ENCODE data around the gene SHISA6.

Gene SHISA6

DNA sequence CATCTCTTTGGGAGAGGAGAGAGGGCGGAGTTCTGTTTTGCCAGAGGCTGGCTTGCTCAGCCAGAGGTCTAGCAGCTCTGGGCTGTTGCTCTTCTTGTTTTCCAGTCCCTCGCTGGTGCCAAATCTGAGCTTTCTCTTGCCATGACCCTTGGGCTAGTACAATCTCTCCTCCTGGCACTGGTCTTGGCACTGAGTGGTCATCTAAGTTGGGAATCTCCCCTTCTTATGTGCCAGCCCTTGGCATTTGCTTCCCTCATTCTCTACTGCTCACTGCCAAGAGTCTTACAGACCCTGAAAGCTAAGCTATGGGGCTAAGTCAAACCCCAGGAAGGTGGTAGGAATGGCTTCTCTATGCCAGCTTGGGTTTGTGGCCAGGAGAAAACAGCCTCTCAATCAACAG is 148.6 kb downstream of the SHISA6 start:
- H2AK5ac ChIP-seq (ENCODE audit: low read length): no peak overlapping the region
- H3K4ac ChIP-seq (ENCODE audit: low read depth, low read length): no peak overlapping the region
- no CpG with 5 or more reads among the region's 2 CpGs for WGBS (ENCODE audit: extremely low coverage, insufficient coverage, low lambda C conversion rate)

DNA sequence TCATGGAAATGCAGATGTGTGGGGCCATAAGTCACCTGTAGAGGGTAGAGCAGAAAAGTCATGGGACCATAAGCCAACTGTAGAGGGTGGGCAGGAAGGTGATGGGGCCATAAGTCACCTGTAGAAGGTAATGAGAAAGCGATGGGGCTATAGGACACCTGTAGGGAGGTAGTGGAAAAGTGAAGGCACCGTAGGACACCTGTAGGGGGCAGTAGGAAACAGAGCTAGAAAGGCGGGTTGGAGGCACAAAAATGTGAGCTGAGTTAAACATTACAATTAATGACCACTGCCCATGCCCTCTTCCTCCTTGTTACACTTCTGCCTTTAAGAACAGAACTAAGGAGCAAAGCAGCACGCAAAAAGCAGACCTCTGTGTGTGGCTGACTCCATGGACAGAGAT is 150.1 kb downstream of the SHISA6 start:
- Histone ChIP-seq H2BK5ac (ENCODE audit: low read length) (no peak overlapping the region), H4K8ac (ENCODE audit: low read depth, low read length) (no peak overlapping the region), H2AK5ac (ENCODE audit: low read length) (no peak overlapping the region), H2BK15ac (replicated peaks; ENCODE audit: low read depth) (no peak overlapping the region), H3K18ac (ENCODE audit: low read length) (no peak overlapping the region), H4K5ac (ENCODE audit: low read length) (no peak overlapping the region), H3K4me2 (ENCODE audit: low read length) (no peak overlapping the region), H3K27ac (ENCODE audit: low read depth, low read length) (no peak overlapping the region), H3K79me2 (ENCODE audit: control insufficient read depth, insufficient read depth, low read length) (no peaks in the 10 kb centered on the region), H3K4me3 (ENCODE audit: low read length) (no peak overlapping the region), H3K4me1 (ENCODE audit: control insufficient read depth, low read depth, low read length) (no peaks in the 10 kb centered on the region), H3K4ac (ENCODE audit: low read depth, low read length) (no peak overlapping the region), H3K9ac (ENCODE audit: low read length) (no peak overlapping the region), H3K79me1 (ENCODE audit: low read length) (no peaks in the 10 kb centered on the region), H3K36me3 (ENCODE audit: control insufficient read depth, insufficient read depth, low read length) (no peaks in the 10 kb centered on the region), H3K23ac (ENCODE audit: low read length) (no peak overlapping the region), H2BK120ac (ENCODE audit: low read depth, low read length) (no peak overlapping the region), H3K27me3 (ENCODE audit: insufficient read depth, low read length, poor library complexity) (no peaks in the 10 kb centered on the region), H3K56ac (ENCODE audit: low read length) (no peak overlapping the region)
- peak; percentile 50 for DNase-seq
- no CpG with 5 or more reads among the region's 4 CpGs for WGBS (ENCODE audit: extremely low coverage, insufficient coverage, low lambda C conversion rate)

More for the DNA sequence above, 148.6 kb downstream of the SHISA6 start:
- Histone ChIP-seq H3K27ac (ENCODE audit: low read depth, low read length) (no peak overlapping the region), H3K18ac (ENCODE audit: low read length) (no peak overlapping the region), H2BK15ac (replicated peaks; ENCODE audit: low read depth) (no peak overlapping the region), H3K9ac (ENCODE audit: low read length) (no peak overlapping the region), H3K4me1 (ENCODE audit: control insufficient read depth, low read depth, low read length) (no peaks in the 10 kb centered on the region), H3K23ac (ENCODE audit: low read length) (no peak overlapping the region), H3K36me3 (ENCODE audit: control insufficient read depth, insufficient read depth, low read length) (no peaks in the 10 kb centered on the region), H4K8ac (ENCODE audit: low read depth, low read length) (no peak overlapping the region), H2BK5ac (ENCODE audit: low read length) (no peak overlapping the region), H3K27me3 (ENCODE audit: insufficient read depth, low read length, poor library complexity) (no peaks in the 10 kb centered on the region), H2BK120ac (ENCODE audit: low read depth, low read length) (no peak overlapping the region), H4K5ac (ENCODE audit: low read length) (no peak overlapping the region), H3K79me2 (ENCODE audit: control insufficient read depth, insufficient read depth, low read length) (no peaks in the 10 kb centered on the region), H3K4me3 (ENCODE audit: low read length) (no peak overlapping the region), H3K56ac (ENCODE audit: low read length) (no peak overlapping the region), H3K79me1 (ENCODE audit: low read length) (no peaks in the 10 kb centered on the region), H3K4me2 (ENCODE audit: low read length) (no peak overlapping the region)
- no peak for DNase-seq

GRCh38 chr17:11404431-11405276 is 163.6 kb downstream of the SHISA6 start:
- Histone ChIP-seq H3K36me3 (ENCODE audit: control insufficient read depth, insufficient read depth, low read length) (no peaks in the 10 kb centered on the region), H3K9ac (ENCODE audit: low read length) (no peak overlapping the region), H3K56ac (ENCODE audit: low read length) (no peak overlapping the region), H3K18ac (ENCODE audit: low read length) (no peak overlapping the region), H3K27ac (ENCODE audit: low read depth, low read length) (no peak overlapping the region), H3K4ac (ENCODE audit: low read depth, low read length) (no peak overlapping the region), H3K79me1 (ENCODE audit: low read length) (no peaks in the 10 kb centered on the region), H4K5ac (ENCODE audit: low read length) (no peak overlapping the region), H2BK120ac (ENCODE audit: low read depth, low read length) (no peak overlapping the region), H3K4me2 (ENCODE audit: low read length) (no peak overlapping the region), H3K79me2 (ENCODE audit: control insufficient read depth, insufficient read depth, low read length) (no peaks in the 10 kb centered on the region), H3K23ac (ENCODE audit: low read length) (no peak overlapping the region), H4K8ac (ENCODE audit: low read depth, low read length) (no peak overlapping the region), H2BK5ac (ENCODE audit: low read length) (no peak overlapping the region), H3K27me3 (ENCODE audit: insufficient read depth, low read length, poor library complexity) (no peaks in the 10 kb centered on the region), H3K4me3 (ENCODE audit: low read length) (no peak overlapping the region), H2BK15ac (replicated peaks; ENCODE audit: low read depth) (no peak overlapping the region), H2AK5ac (ENCODE audit: low read length) (no peak overlapping the region), H3K4me1 (ENCODE audit: control insufficient read depth, low read depth, low read length) (no peaks in the 10 kb centered on the region)
- DNase-seq: no peak
- no CpG with 5 or more reads among the region's 8 CpGs for WGBS (ENCODE audit: extremely low coverage, insufficient coverage, low lambda C conversion rate)

DNA sequence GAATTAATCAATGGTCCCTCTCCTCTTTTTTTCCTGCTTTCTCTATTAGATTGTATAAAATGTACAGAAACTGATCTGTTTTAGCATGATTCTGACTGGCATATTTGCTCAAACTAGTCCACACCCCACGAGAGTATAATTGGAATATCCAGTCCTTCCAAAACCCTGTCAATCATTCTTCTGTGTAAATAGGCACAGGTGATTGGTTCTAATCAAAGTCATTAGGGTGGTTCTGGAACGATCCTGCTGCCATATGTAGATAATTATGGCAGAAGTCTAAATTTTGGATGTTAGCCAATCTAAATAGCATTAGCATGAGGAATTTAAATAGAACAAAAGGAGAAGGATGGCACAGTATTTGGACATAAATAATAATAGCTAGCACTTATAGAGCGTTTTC is 165.7 kb downstream of the SHISA6 start:
- no peak overlapping the region for H3K23ac ChIP-seq (ENCODE audit: low read length)
- no CpG with 5 or more reads among the region's 3 CpGs for WGBS (ENCODE audit: extremely low coverage, insufficient coverage, low lambda C conversion rate)
- no peaks in the 10 kb centered on the region for H3K79me2 ChIP-seq (ENCODE audit: control insufficient read depth, insufficient read depth, low read length)
- no peak overlapping the region for H2BK15ac ChIP-seq (replicated peaks; ENCODE audit: low read depth)
- H3K36me3 ChIP-seq (ENCODE audit: control insufficient read depth, insufficient read depth, low read length): no peaks in the 10 kb centered on the region
- H3K79me1 ChIP-seq (ENCODE audit: low read length): no peaks in the 10 kb centered on the region
- H3K9ac ChIP-seq (ENCODE audit: low read length): no peak overlapping the region
- H4K5ac ChIP-seq (ENCODE audit: low read length): no peak overlapping the region
- H3K4ac ChIP-seq (ENCODE audit: low read depth, low read length): no peak overlapping the region
- H2AK5ac ChIP-seq (ENCODE audit: low read length): no peak overlapping the region
- H2BK5ac ChIP-seq (ENCODE audit: low read length): no peak overlapping the region
- H3K4me3 ChIP-seq (ENCODE audit: low read length): no peak overlapping the region
- H3K56ac ChIP-seq (ENCODE audit: low read length): no peak overlapping the region
- H2BK120ac ChIP-seq (ENCODE audit: low read depth, low read length): no peak overlapping the region
- H3K27me3 ChIP-seq (ENCODE audit: insufficient read depth, low read length, poor library complexity): no peaks in the 10 kb centered on the region
- no peak overlapping the region for H3K27ac ChIP-seq (ENCODE audit: low read depth, low read length)
- no peak overlapping the region for H3K18ac ChIP-seq (ENCODE audit: low read length)
- H3K4me2 ChIP-seq (ENCODE audit: low read length): no peak overlapping the region
- no peaks in the 10 kb centered on the region for H3K4me1 ChIP-seq (ENCODE audit: control insufficient read depth, low read depth, low read length)
- H4K8ac ChIP-seq (ENCODE audit: low read depth, low read length): no peak overlapping the region
- DNase-seq: no peak

GRCh38 chr17:11412654-11413053 is 171.6 kb downstream of the SHISA6 start:
- H3K4me1 ChIP-seq (ENCODE audit: control insufficient read depth, low read depth, low read length): no peaks in the 10 kb centered on the region

DNA sequence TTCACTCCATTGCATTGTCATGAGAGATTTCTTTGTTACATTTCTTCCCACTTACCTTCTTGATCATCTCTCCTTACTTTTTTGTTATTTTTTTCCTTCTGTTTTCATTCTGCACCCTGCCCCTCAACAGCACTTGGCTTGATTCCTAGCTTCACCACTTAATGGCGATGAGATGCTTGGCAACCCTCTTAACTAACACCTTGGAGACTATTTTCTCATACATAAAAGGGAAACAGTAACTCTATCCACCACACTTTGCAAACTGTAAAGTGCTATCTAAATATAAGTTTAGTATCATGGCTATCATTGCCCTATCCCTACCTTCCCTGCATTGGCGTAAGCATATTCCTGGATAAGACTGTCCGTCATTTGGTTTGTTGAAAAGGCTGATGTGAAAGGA is 177.3 kb downstream of the SHISA6 start:
- H3K4me1 ChIP-seq (ENCODE audit: control insufficient read depth, low read depth, low read length): no peaks in the 10 kb centered on the region
- no peak overlapping the region for H3K9ac ChIP-seq (ENCODE audit: low read length)
- H3K79me1 ChIP-seq (ENCODE audit: low read length): no peaks in the 10 kb centered on the region
- no peak overlapping the region for H2BK15ac ChIP-seq (replicated peaks; ENCODE audit: low read depth)
- H3K56ac ChIP-seq (ENCODE audit: low read length): no peak overlapping the region
- no peaks in the 10 kb centered on the region for H3K79me2 ChIP-seq (ENCODE audit: control insufficient read depth, insufficient read depth, low read length)
- WGBS (ENCODE audit: extremely low coverage, insufficient coverage, low lambda C conversion rate): no CpG with 5 or more reads among the region's 3 CpGs
- no peak overlapping the region for H3K23ac ChIP-seq (ENCODE audit: low read length)
- H2BK5ac ChIP-seq (ENCODE audit: low read length): no peak overlapping the region
- no peak overlapping the region for H4K5ac ChIP-seq (ENCODE audit: low read length)
- no peak overlapping the region for H3K4me3 ChIP-seq (ENCODE audit: low read length)
- H3K18ac ChIP-seq (ENCODE audit: low read length): no peak overlapping the region
- no peak overlapping the region for H3K4me2 ChIP-seq (ENCODE audit: low read length)
- H3K27ac ChIP-seq (ENCODE audit: low read depth, low read length): no peak overlapping the region
- H2BK120ac ChIP-seq (ENCODE audit: low read depth, low read length): no peak overlapping the region
- no peaks in the 10 kb centered on the region for H3K36me3 ChIP-seq (ENCODE audit: control insufficient read depth, insufficient read depth, low read length)
- H2AK5ac ChIP-seq (ENCODE audit: low read length): no peak overlapping the region
- DNase-seq: no peak
- H4K8ac ChIP-seq (ENCODE audit: low read depth, low read length): no peak overlapping the region
- H3K27me3 ChIP-seq (ENCODE audit: insufficient read depth, low read length, poor library complexity): no peaks in the 10 kb centered on the region
- no peak overlapping the region for H3K4ac ChIP-seq (ENCODE audit: low read depth, low read length)

More at GRCh38 chr17:11412654-11413053, 171.6 kb downstream of the SHISA6 start:
- H3K4ac ChIP-seq (ENCODE audit: low read depth, low read length): no peak overlapping the region
- no peak overlapping the region for H3K18ac ChIP-seq (ENCODE audit: low read length)
- no peak overlapping the region for H3K9ac ChIP-seq (ENCODE audit: low read length)
- H2BK5ac ChIP-seq (ENCODE audit: low read length): no peak overlapping the region
- WGBS (ENCODE audit: extremely low coverage, insufficient coverage, low lambda C conversion rate): no CpG with 5 or more reads among the region's 6 CpGs
- H3K36me3 ChIP-seq (ENCODE audit: control insufficient read depth, insufficient read depth, low read length): no peaks in the 10 kb centered on the region
- no peak overlapping the region for H3K56ac ChIP-seq (ENCODE audit: low read length)
- no peak overlapping the region for H4K8ac ChIP-seq (ENCODE audit: low read depth, low read length)
- H3K27me3 ChIP-seq (ENCODE audit: insufficient read depth, low read length, poor library complexity): no peaks in the 10 kb centered on the region
- H3K27ac ChIP-seq (ENCODE audit: low read depth, low read length): no peak overlapping the region
- H3K4me3 ChIP-seq (ENCODE audit: low read length): no peak overlapping the region
- H2AK5ac ChIP-seq (ENCODE audit: low read length): no peak overlapping the region
- H2BK120ac ChIP-seq (ENCODE audit: low read depth, low read length): no peak overlapping the region
- no peak overlapping the region for H4K5ac ChIP-seq (ENCODE audit: low read length)
- no peak overlapping the region for H2BK15ac ChIP-seq (replicated peaks; ENCODE audit: low read depth)
- no peaks in the 10 kb centered on the region for H3K79me2 ChIP-seq (ENCODE audit: control insufficient read depth, insufficient read depth, low read length)
- no peaks in the 10 kb centered on the region for H3K79me1 ChIP-seq (ENCODE audit: low read length)
- no peak overlapping the region for H3K23ac ChIP-seq (ENCODE audit: low read length)
- H3K4me2 ChIP-seq (ENCODE audit: low read length): no peak overlapping the region
- DNase-seq: no peak
